B cell (primary cell): Measurements from ENCODE around the gene MT1X. TPM values are rescaled to one million over a fixed set of nuclear protein-coding genes. Genes with fewer than 3 reads are reported as not detected.

Experiments used
- ATAC-seq: fragments of 200-7000 bp; cut with Tn5 transposase; one replicate; pipeline ENCODE4 v1.10.0; 2021; ENCODE audit warnings: low read depth, mild to moderate bottlenecking, moderate number of reproducible peaks, moderate library complexity
- CTCF ChIA-PET: fragments of 350-600 bp; sonication (Branson Sonifier 250); formaldehyde crosslinking; loops from one replicate; lab custom pipeline; 2021; ENCODE audit warnings: antibody characterized with exemption, inconsistent platforms; lab: Charles Lee
- POLR2A ChIA-PET: fragments of 350-600 bp; sonication (Branson Sonifier 250); formaldehyde crosslinking; loops from one replicate; lab custom pipeline; 2021; ENCODE audit warnings: antibody characterized with exemption; lab: Charles Lee
- DNase-seq: peaks from one replicate; pipeline ENCODE4 v3.0.0; 2013
- H2AFZ ChIP-seq: 2 replicates; pipeline ENCODE4 v1.6.1; 2012; ENCODE audit warnings: mild to moderate bottlenecking, low read depth, low read length; ENCODE audit not compliant: insufficient read depth, poor library complexity, severe bottlenecking
- H3K27ac ChIP-seq, 2 donors: 1 replicate in 1 of 2; 2 replicates in 1 of 2; pipeline ENCODE4 v1.5.1; 2012 to 2013; ENCODE audit warnings: low read length in 2 of 2, mild to moderate bottlenecking in 2 of 2, moderate library complexity in 1 of 2
- H3K27me3 ChIP-seq, 4 experiments: fragments of 200-600 bp in 1 of 4; sonication (generic) in 1 of 4; replicated peaks in 1 of 4; 1 replicate in 2 of 4; 2 replicates in 2 of 4; pipeline versions ENCODE4 v1.6.1 to v1.7.0; 2013 to 2016; ENCODE audit warnings: low read length in 3 of 4, mild to moderate bottlenecking in 2 of 4, mixed read lengths in 1 of 4, moderate library complexity in 1 of 4; ENCODE audit not compliant: insufficient read depth in 4 of 4, control insufficient read depth in 3 of 4; ENCODE audit errors: control extremely low read depth in 1 of 4
- H3K36me3 ChIP-seq, 2 experiments: replicated peaks in 1 of 2; 1 replicate in 1 of 2; 2 replicates in 1 of 2; pipeline versions ENCODE4 v1.6.1 to v1.7.1; 2013; ENCODE audit warnings: low read length in 1 of 2; ENCODE audit not compliant: insufficient read depth in 2 of 2, control insufficient read depth in 1 of 2; ENCODE audit errors: control extremely low read depth in 1 of 2, extremely low read depth in 1 of 2
- H3K4me1 ChIP-seq, 2 donors: fragments of 200-600 bp in 1 of 2; sonication (generic) in 1 of 2; 1 replicate in 1 of 2; 2 replicates in 1 of 2; pipeline versions ENCODE4 v1.5.1 to v1.6.1; 2013 to 2017; ENCODE audit warnings: low read length in 2 of 2; ENCODE audit not compliant: control insufficient read depth in 2 of 2, insufficient read depth in 2 of 2
- H3K4me2 ChIP-seq: replicated peaks from 2 replicates; pipeline ENCODE3; 2012; ENCODE audit warnings: mild to moderate bottlenecking, low read depth, low read length; ENCODE audit not compliant: poor library complexity, severe bottlenecking
- H3K4me3 ChIP-seq, 5 experiments: fragments of 200-600 bp in 1 of 5; sonication (generic) in 1 of 5; 1 replicate in 3 of 5; 2 replicates in 2 of 5; pipeline versions ENCODE4 v1.5.1 to v1.7.0; 2011 to 2016; ENCODE audit warnings: low read length in 4 of 5, mild to moderate bottlenecking in 4 of 5, low read depth in 2 of 5, control low read depth in 1 of 5, moderate library complexity in 1 of 5; ENCODE audit not compliant: insufficient read depth in 1 of 5; ENCODE audit errors: control extremely low read depth in 1 of 5, extremely low read depth in 1 of 5
- H3K79me2 ChIP-seq: fragments of 200-600 bp; sonication (generic); one replicate; pipeline ENCODE4 v1.6.0; 2016; ENCODE audit warnings: low read length; ENCODE audit not compliant: control insufficient read depth, insufficient read depth
- H3K9ac ChIP-seq: fragments of 200-600 bp; sonication (generic); 2 replicates; pipeline ENCODE4 v1.6.1; 2017; ENCODE audit warnings: mild to moderate bottlenecking, low read length, moderate library complexity
- H3K9me3 ChIP-seq, 3 donors: one replicate each; pipeline versions ENCODE4 v1.6.1 to v1.7.1; 2013; ENCODE audit warnings: low read length in 2 of 3; ENCODE audit not compliant: control insufficient read depth in 2 of 3, insufficient read depth in 1 of 3; ENCODE audit errors: control extremely low read depth in 1 of 3
- H4K20me1 ChIP-seq: 2 replicates; pipeline ENCODE4 v1.6.0; 2012; ENCODE audit warnings: mild to moderate bottlenecking, low read length; ENCODE audit not compliant: insufficient read depth, control insufficient read depth, poor library complexity, severe bottlenecking
- H3K27ac Mint-ChIP-seq: one replicate; pipeline ENCODE4 v1.8.0; 2021; ENCODE audit warnings: mixed read lengths
- H3K27me3 Mint-ChIP-seq: one replicate; pipeline ENCODE4 v1.8.0; 2021; ENCODE audit warnings: mixed read lengths
- H3K4me1 Mint-ChIP-seq: one replicate; pipeline ENCODE4 v1.8.0; 2021; ENCODE audit warnings: mixed read lengths
- H3K4me3 Mint-ChIP-seq: one replicate; pipeline ENCODE4 v1.8.0; 2021; ENCODE audit warnings: mixed read lengths
- H3K9me3 Mint-ChIP-seq: one replicate; pipeline ENCODE4 v1.8.0; 2022; ENCODE audit warnings: mixed read lengths; ENCODE audit not compliant: insufficient read depth
- EZH2 ChIP-seq: IDR thresholded peaks from 2 replicates; pipeline ENCODE4 v1.6.1; 2012; ENCODE audit warnings: borderline replicate concordance, low read depth, mild to moderate bottlenecking, moderate library complexity, low read length; ENCODE audit not compliant: insufficient read depth, poor library complexity, severe bottlenecking
- WGBS: methylation state at CpG from one replicate; pipeline ENCODE4 v1.1.5; 2013; ENCODE audit warnings: missing lambda C conversion rate; ENCODE audit not compliant: insufficient coverage; 5-methylcytosine and 5-hydroxymethylcytosine counted together
- intact Hi-C: fragments of 100-400 bp; cut with micrococcal nuclease; formaldehyde crosslinking; loops from one replicate; pipeline ENCODE4 v1.10.0; 2022
- polyA plus RNA-seq: library from polyadenylated mRNA; depleted of rRNA; stranded (reverse); fragments of >200 nt; gene quantifications from 2 replicates; pipeline ENCODE4 v1.2.3, GENCODE V29; 2012
- total RNA-seq, 2 donors: library from RNA; stranded (reverse); fragments of 120-200 nt in 1 of 2; gene quantifications; 1 replicate in 1 of 2; 2 replicates in 1 of 2; pipeline versions ENCODE4 v1.2.3 to v1.2.4, GENCODE V29; 2013 to 2022
- TF ChIP-seq, protein P1 (sequence below): fragments of 200-600 bp; IDR thresholded peaks from one replicate; pipeline ENCODE4 v1.8.0; 2022; ENCODE audit warnings: antibody characterized with exemption, mild to moderate bottlenecking

The MT1X gene
- total and polyA plus RNA-seq, 2 donors (not counting 1 experiment from before 2014, with no cell fraction given): 9.1 to 17.2 TPM

DNA sequence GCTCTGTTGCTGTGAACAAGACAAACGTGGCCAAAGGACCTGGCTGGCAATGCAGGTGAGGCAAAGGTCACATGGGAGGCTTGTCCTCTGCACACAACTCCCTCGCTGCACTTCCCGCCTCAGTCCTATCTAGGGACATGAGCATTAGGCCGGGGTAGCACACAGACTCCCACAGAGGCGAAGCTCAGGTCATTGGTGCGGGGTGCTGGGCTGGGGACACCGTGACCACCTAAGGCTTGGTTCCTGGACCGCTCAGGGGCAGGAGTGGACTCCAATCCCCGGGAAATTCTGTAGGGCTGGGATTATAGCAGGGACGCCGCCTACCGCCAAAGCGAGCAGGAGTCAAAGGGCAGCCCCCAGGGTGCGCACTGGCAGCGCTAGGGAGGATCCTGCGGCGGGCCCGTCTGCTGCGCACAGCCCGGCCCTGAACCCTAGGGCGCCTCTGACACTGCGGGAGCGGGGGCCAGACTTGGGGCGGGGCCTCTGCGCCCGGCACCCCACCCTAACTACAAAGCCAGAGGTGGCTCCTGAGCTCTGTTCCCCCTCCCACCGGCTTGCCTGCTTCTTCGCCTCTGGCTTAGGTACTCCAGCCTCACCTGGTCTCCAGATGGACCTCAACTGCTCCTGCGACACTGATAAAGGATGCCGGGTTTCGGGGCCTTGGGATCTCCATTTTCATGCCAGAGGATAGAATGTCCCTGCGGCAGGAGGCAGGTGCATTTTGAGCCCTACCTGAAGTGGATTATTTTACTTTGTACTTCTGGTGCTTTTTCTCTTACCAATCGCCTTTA lies 34.4 kb upstream of the MT1X start:
- Histone ChIP-seq H3K9me3 (peaks cover 0 to 4% (median 0%) of the 10 kb centered on the region in 3 donors), H3K27me3 (peaks cover 0 to 51% (median 14%) of the 10 kb centered on the region in 4 experiments), H3K4me1 (peaks cover 14 to 18% of the 10 kb centered on the region in 2 donors), H3K4me2 (no peak overlapping the region), H4K20me1 (no peaks in the 10 kb centered on the region), H2AFZ (no peak overlapping the region), H3K27ac (no peak overlapping the region), H3K79me2 (no peaks in the 10 kb centered on the region), H3K9ac (no peak overlapping the region), H3K36me3 (no peaks in the 10 kb centered on the region), H3K4me3 (no peak overlapping the region)
- peaks cover 47% of the 10 kb centered on the region for H3K27me3 Mint-ChIP-seq
- WGBS: 39% methylated on average over 31 of the region's 33 CpGs
- no peak for DNase-seq
- no peak for ATAC-seq
- intact Hi-C loops: no loop called here
- ChIA-PET CTCF (interaction anchor here (1.2 kb wide), 1 partner anchor 53 kb away, joined by 3 read pairs; no protein-coding TSS in a partner anchor), POLR2A (no interaction called here)
- no peaks in the 10 kb centered on the region for H3K9me3 Mint-ChIP-seq
- TF ChIP-seq EZH2: no peak
- TF ChIP-seq, protein P1, sequence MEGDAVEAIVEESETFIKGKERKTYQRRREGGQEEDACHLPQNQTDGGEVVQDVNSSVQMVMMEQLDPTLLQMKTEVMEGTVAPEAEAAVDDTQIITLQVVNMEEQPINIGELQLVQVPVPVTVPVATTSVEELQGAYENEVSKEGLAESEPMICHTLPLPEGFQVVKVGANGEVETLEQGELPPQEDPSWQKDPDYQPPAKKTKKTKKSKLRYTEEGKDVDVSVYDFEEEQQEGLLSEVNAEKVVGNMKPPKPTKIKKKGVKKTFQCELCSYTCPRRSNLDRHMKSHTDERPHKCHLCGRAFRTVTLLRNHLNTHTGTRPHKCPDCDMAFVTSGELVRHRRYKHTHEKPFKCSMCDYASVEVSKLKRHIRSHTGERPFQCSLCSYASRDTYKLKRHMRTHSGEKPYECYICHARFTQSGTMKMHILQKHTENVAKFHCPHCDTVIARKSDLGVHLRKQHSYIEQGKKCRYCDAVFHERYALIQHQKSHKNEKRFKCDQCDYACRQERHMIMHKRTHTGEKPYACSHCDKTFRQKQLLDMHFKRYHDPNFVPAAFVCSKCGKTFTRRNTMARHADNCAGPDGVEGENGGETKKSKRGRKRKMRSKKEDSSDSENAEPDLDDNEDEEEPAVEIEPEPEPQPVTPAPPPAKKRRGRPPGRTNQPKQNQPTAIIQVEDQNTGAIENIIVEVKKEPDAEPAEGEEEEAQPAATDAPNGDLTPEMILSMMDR: no peak
- H3K4me3 Mint-ChIP-seq: no peak overlapping the region
- H3K4me1 Mint-ChIP-seq: peaks cover 12% of the 10 kb centered on the region
- H3K27ac Mint-ChIP-seq: no peak overlapping the region

DNA sequence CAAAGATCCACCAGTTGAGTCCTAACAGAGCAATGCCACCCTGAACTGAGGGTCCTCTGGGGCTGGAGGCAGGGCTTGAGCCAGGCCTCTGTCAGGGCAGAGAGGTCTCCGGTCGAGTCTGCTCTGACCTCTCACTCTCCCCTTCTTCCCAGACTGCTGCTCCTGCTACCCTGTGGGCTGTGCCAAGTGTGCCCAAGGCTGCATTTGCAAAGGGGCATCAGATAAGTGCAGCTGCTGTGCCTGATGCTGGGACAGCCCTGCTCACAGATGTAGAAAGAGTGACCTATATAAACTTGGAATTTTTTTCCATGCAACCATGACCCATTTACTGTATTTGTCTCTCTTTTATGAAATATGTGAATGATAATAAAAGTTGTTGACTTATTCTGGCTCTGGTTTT lies 33.0 kb upstream of the MT1X start:
- Mint-ChIP-seq H3K9me3 (no peaks in the 10 kb centered on the region), H3K27ac (no peak overlapping the region), H3K4me1 (peaks cover 12% of the 10 kb centered on the region), H3K27me3 (peaks cover 42% of the 10 kb centered on the region), H3K4me3 (no peak overlapping the region)
- H3K9ac ChIP-seq: no peak overlapping the region
- no peaks in the 10 kb centered on the region for H3K79me2 ChIP-seq
- H3K4me1 ChIP-seq: peaks cover 4 to 17% of the 10 kb centered on the region in 2 donors
- H3K27me3 ChIP-seq: peaks cover 0 to 41% (median 13%) of the 10 kb centered on the region in 4 experiments
- CTCF ChIA-PET: no interaction called here
- WGBS: 90% methylated on average over 2 of the region's 2 CpGs
- H2AFZ ChIP-seq: no peak overlapping the region
- ATAC-seq (no peak), DNase-seq (no peak)
- POLR2A ChIA-PET: no interaction called here
- no peak overlapping the region for H3K27ac ChIP-seq
- no peaks in the 10 kb centered on the region for H3K36me3 ChIP-seq
- H4K20me1 ChIP-seq: no peaks in the 10 kb centered on the region
- H3K9me3 ChIP-seq: no peaks in the 10 kb centered on the region
- H3K4me3 ChIP-seq: no peak overlapping the region
- intact Hi-C loops: no loop called here
- TF ChIP-seq, protein P1: no peak
- TF ChIP-seq EZH2: no peak
- H3K4me2 ChIP-seq: no peak overlapping the region
